ENCODE results near the gene NOXA1.

GRCh38 chr9:137426018-137426681 is 3.0 kb downstream of the NOXA1 start:
- TF ChIP-seq CTCF (IDR thresholded peaks at IDR 0.05; ENCODE audit: insufficient read depth, low read depth, low read length) (no peak), EZH2 (IDR thresholded peaks at IDR 0.05; ENCODE audit: insufficient read depth, low read length) (no peak)
